ENCODE measurements around the gene ACSF2.

DNA sequence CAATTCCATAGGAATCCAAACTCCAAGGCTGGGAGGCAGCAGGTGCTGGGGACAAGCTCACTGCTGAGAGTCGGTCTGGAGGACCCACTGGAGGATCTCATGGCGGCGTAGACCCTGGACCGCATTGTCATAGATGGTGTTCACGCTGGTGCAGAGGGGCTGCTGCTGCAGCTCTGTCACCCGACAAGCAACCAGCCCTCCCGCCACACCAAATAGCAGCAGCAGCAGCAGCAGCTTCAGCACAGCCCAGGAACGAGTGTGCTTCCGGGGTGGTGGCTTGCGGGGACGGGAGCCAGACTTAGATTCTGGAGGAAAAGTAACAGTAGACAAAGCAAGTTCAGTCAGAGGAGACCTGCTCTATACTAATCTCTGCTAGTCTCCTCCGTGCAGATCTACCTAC is 43.1 kb upstream of the ACSF2 start:
- TF ChIP-seq POLR2A (IDR thresholded peaks at IDR 0.05) (no peak), POLR2AphosphoS5 (IDR thresholded peaks at IDR 0.05) (no peak)
- TF ChIP-seq, protein P1, sequence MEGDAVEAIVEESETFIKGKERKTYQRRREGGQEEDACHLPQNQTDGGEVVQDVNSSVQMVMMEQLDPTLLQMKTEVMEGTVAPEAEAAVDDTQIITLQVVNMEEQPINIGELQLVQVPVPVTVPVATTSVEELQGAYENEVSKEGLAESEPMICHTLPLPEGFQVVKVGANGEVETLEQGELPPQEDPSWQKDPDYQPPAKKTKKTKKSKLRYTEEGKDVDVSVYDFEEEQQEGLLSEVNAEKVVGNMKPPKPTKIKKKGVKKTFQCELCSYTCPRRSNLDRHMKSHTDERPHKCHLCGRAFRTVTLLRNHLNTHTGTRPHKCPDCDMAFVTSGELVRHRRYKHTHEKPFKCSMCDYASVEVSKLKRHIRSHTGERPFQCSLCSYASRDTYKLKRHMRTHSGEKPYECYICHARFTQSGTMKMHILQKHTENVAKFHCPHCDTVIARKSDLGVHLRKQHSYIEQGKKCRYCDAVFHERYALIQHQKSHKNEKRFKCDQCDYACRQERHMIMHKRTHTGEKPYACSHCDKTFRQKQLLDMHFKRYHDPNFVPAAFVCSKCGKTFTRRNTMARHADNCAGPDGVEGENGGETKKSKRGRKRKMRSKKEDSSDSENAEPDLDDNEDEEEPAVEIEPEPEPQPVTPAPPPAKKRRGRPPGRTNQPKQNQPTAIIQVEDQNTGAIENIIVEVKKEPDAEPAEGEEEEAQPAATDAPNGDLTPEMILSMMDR (IDR thresholded peaks at IDR 0.05): no peak
